HG02623 (cell line): Measurements from ENCODE around the gene GIGYF2.
"Not testable (repeated sequence)": the region's sequence is repeated elsewhere in the genome, so short reads cannot be mapped to it uniquely, and the experiment has no call there.

ENCODE experiments used
- ATAC-seq: cut with Tn5 transposase; IDR thresholded peaks from one replicate; pipeline ENCODE4 v1.9.1; 2021; ENCODE audit warnings: moderate library complexity; ENCODE audit not compliant: unreplicated experiment

Gene GIGYF2, protein sequence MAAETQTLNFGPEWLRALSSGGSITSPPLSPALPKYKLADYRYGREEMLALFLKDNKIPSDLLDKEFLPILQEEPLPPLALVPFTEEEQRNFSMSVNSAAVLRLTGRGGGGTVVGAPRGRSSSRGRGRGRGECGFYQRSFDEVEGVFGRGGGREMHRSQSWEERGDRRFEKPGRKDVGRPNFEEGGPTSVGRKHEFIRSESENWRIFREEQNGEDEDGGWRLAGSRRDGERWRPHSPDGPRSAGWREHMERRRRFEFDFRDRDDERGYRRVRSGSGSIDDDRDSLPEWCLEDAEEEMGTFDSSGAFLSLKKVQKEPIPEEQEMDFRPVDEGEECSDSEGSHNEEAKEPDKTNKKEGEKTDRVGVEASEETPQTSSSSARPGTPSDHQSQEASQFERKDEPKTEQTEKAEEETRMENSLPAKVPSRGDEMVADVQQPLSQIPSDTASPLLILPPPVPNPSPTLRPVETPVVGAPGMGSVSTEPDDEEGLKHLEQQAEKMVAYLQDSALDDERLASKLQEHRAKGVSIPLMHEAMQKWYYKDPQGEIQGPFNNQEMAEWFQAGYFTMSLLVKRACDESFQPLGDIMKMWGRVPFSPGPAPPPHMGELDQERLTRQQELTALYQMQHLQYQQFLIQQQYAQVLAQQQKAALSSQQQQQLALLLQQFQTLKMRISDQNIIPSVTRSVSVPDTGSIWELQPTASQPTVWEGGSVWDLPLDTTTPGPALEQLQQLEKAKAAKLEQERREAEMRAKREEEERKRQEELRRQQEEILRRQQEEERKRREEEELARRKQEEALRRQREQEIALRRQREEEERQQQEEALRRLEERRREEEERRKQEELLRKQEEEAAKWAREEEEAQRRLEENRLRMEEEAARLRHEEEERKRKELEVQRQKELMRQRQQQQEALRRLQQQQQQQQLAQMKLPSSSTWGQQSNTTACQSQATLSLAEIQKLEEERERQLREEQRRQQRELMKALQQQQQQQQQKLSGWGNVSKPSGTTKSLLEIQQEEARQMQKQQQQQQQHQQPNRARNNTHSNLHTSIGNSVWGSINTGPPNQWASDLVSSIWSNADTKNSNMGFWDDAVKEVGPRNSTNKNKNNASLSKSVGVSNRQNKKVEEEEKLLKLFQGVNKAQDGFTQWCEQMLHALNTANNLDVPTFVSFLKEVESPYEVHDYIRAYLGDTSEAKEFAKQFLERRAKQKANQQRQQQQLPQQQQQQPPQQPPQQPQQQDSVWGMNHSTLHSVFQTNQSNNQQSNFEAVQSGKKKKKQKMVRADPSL (N-terminal part only)

DNA sequence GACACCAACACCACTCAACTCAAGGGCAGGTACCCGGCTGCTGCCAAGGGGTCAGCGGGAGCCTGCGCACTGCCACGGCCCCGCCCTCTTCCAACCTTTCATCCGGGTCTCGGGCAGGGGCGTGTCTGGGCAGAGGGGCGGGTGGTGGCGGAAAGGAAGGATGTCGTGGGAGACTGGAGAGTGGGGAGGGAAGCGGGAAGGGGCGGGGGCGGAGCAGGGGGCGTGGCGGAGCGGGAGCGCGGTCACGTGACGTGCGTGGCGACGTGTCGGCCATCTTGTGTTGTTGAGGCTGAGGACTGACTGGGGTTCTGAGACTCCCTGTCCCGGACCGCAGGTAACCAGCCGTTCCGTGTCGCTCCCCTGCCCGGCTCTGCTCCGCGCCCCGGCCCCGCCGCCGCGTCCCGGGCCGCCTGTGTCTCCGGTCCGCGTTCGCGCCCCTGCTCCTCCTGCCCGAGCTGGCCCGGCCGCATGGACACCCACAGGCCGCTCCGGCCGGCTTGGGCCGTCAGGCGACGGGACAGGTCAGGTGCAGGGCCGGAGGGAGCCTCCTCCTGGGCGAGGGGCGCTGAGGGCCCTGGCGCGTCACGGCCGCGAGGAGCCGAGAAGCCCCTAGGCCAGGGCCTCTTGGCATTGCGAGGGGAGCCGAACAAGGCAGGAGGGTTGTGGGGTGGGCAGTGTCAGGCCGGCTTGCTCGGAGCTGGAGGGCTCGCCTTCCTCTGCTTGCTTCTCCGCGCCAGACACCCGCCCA, at the start of gene GIGYF2:
TSS of gene GIGYF2 (plus strand) at position 273 of the 748 bp plus-strand sequence. CDS start 37,867 bp downstream, outside the sequence.
- peak; percentile 72 for ATAC-seq

DNA sequence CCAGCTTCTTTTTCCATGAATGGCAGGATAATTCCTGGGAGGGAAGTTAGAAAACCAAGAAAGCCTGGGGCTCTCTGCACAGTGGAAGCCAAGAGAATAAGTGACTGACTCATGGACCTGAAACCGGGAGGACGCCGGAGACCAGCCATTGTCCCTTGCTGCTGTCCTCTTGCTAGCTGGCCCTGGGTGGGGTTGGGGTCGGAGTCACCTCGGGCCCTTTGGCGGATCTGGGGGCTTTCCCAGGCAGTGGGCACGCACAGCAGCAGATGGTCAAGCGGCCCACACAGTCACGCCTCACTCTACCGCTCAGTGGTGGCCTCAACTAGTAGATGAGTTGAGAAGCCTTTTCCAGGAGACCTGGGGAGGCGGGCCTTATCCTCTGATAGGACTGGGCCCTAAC, 48.1 kb upstream of the GIGYF2 start:
- no peak for ATAC-seq

GRCh38 chr2:232652505-232652851, 44.7 kb upstream of the GIGYF2 start:
- no peak for ATAC-seq

DNA sequence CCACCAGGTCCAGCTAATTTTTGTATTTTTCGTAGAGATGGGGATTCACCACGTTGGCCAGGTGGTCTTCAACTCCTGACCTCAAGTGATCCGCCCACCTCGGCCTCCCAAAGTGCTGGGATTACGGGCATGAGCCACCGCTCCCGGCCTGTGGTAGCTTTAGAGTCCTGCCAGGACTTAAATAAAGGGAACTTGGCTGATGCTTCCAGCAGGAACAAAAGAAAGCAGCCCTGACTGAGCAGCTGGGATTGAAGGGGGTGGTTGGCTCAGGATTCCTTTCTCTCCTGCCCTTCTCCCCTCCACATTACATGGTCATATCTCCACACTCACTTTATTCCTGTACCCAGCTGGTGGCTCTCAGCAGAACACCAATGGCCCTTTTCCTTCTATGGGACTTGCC, 43.7 kb upstream of the GIGYF2 start:
- no peak for ATAC-seq

- no peak for ATAC-seq
These were observed 41.7 kb upstream of the GIGYF2 start for GRCh38 chr2:232655392-232655791.

DNA sequence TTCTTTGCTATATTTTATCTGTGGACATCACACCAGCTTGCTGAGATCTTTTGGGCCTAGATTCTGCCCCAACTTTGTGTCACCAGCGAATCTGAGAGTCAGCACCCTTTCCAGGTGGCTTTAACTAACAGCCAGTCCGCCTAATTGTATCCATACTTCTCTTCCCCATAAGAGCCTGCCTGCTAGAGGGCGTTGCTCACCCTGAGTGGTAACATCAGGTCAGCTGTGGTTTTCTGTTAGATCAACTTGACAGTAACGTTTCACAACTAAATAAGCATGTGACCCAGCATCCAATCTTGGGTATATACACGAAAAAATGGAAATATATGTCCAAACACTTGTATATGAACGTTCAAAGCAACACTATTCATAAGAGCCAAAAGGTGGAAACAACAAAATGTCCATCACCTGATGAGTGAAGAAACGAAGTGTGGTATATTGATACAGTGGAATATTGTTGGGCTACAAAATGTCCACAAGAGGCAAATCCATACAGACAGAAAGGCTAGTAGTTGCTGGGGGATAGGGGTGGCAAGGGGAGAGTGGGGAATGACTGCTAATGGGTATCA, 38.8 kb upstream of the GIGYF2 start:
- no peak for ATAC-seq

DNA sequence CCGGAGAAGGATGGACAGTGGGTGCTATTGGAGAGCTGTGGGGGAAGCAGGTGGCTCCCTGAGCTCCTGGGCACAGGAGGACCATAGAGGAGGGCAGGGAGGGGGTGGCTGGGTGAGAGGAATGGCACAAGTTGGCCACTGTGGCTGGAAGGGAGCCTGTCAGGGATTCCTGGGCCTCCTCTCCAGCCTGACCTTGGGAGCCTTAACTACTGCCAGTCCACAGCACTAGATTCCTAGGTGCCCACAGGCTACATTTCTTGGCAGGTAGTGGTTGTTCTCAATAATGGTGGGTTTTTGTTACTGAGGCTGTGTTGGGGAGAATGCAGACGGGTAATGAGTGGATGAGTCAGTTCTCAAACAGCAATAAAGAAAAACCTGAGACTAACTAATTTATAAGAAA, 37.8 kb upstream of the GIGYF2 start:
- no peak for ATAC-seq

DNA sequence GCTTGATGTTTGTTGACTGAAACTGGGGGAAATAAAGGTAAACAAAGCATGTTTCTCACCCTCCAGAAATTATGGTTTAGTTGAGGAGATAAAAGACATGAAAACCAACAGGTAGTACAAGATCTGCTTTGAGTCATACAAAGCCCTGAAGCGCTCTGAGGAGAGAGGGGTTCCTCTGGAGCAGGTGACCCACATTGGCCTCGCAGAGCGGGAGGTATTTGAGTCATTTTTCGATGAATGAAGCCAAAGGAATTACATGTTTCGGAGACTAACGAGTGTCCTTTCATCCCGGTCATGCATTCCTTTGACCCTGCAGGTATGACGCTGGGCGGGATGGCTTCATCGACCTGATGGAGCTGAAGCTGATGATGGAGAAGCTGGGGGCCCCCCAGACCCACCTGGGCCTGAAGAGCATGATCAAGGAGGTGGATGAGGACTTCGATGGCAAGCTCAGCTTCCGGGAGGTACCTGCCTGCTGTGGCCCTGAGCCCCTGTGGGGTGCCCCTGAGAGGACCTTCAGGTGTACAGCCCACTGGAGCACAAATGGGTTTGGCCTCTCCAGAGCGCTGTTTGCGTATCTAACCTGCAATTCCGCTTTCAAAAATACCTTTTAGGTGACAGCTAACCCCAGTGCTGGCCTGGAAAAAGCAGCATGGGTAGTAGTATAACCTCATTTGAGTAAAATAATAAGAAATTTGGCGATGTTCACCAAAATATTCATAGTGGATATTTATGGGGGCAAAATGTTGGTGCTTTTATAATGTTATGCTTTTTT, 34.5 kb upstream of the GIGYF2 start:
- ATAC-seq: no peak

DNA sequence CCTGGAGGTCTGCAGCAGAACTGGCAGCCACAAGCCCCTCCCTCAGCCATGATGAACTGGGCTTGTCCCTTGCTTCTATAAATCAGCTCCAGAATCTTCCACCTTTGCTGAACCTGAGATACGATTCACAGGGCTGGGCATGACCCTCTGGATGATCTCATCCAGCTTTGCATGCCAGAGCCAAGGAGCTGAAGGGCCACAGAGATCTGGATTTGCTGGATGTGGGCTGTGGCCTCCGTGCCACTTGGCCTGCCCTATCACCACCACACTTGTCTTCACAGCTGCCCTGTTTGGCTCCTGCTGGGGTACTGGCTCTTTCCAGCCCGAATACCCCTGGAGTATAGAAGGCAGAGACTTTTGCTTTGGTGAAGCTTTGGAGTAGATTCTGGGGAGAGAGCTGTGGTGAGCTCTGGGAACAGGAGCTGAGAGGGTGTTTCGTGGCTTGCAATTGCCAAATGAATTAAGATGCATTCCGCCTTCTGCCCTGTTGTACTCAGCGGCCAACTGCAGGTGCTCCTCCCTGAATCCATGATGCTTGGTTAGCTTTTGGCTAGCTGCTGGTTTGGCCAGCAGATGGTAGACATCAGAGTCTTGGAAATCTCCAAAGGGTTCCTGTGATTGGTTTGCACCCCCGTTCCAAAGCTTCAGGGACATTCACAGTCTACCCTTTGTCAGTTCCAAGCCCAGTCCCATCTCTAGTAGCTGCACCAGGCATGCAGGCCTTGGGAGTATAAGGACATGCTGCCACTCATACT, 30.9 kb upstream of the GIGYF2 start:
- ATAC-seq: no peak

DNA sequence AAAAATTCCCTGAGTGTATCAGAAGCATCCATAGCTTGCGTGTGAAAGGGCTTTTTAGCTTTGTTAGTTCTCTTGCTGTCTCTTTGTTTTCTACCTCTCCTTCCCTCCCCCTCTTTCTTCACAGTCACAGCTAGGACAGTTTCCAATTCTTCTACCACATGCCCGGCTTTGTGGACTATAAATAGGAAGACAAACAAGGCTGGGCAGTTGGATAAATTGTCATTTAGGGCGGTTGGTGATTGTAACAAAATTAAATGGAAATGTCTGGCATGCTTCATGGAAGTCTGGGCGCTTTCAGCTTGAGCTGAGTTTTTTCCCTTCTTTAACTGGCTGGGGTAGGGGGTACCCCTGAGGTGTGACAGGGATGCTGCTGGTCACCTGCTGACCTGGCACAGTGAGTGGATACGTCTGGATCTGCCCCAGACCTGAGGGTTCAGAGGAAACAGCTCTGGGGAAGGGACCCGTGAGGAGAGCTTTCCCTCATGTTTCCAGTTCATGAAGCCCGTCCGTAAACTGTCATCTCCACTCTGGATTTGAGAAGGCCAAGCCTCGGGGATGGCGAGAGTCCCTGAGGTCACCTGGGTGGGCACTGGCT, 29.0 kb upstream of the GIGYF2 start:
- ATAC-seq: no peak

- no peak for ATAC-seq
These were observed 28.2 kb upstream of the GIGYF2 start for GRCh38 chr2:232668805-232669444.

GRCh38 chr2:232672588-232672987, 24.5 kb upstream of the GIGYF2 start:
- no peak for ATAC-seq

- no peak for ATAC-seq
These were observed 22.6 kb upstream of the GIGYF2 start for GRCh38 chr2:232674491-232674890.

GRCh38 chr2:232675381-232675780, 21.8 kb upstream of the GIGYF2 start:
- no peak for ATAC-seq

DNA sequence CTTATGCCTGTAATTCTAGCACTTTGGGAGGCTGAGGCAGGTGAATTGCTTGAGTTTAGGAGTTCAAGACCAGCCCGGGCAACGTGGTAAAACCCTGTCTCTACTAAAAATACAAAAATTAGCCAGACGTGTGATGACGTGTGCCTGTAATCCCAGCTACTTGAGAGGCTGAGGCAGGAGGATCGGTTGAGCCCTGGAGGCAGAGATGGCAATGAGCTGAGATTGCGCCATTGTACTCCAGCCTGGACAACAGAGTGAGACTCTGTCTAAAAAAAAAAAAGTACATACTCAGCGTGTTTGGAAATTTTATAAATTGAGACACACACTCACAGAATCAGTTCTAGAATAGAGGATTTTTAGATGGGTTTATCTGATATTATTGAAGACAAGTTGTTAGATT, 17.1 kb upstream of the GIGYF2 start:
- ATAC-seq: no peak

DNA sequence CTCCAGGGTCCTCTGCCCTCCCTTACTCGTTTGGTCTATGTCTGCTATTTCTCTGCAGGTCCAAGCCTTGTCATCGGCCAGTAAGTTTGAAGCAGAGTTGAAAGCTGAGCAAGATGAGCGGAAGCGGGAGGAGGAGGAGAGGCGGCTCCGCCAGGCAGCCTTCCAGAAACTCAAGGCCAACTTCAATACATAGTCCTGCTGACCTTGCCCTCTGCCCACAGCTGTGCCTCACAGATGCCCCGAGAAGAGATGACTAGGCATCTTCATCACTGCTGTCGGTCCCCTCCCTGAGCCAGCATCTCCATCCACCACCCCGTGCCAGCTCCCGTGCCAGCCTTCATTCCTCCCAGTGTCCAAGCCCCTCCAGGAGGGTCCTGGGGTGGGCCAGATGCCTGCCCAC, 15.6 kb upstream of the GIGYF2 start:
- no peak for ATAC-seq

- ATAC-seq: no peak
These were observed 13.8 kb upstream of the GIGYF2 start for GRCh38 chr2:232683368-232683767.

DNA sequence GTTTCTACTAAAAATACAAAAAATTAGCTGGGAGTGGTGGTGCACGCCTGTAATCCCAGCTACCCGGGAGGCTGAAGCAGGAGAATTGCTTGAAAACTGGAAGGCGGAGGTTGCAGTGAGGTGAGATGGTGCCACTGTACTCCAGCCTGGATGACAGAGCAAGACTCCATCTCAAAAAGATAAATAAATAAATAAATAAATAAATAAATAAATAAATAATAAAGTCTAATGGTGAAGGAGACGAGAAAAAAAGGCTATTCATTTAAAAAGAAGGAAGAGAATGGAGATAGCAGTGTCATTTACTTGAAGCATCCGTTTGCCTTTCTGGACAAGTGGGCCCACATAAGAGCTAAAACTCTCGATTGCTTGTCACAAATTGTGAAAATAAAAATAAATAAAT, 11.7 kb upstream of the GIGYF2 start:
- ATAC-seq: not testable (repeated sequence)
